ENCODE results near the gene CUEDC2.

Gene CUEDC2

DNA sequence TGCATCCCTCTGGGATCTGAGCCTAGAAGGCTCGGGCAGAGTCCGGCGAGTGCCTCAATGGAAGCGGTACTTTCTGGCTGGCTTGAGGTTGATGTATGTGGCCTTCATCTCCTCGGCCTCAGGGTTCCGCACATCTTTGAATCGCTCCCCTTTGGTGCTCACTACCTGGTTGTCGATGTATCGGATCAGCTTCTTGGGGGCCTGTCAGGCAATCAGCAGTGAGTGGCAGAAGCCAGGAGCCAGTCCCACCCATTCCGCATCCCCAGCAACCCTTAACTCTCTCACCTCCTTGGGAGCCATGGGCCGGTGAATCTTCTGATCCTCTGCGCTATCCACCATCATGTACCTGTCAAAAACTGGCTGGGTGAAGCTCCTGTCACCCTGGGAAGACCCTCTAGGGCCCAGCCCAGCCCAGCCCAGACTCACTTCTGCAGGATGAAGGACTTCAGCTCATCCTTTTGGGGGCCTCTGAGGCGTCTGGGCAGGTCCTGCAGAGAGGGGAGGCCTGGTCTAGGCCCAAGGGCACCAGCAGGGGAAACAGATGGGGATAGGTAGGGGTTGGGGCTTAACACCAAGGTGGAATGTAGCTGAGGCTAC lies 8.9 kb downstream of the CUEDC2 start:
- no peak overlapping the region for H3K4me3 ChIP-seq (ENCODE audit: low read length)
- DNase-seq (ENCODE audit: low read depth) = no peak
- TF ChIP-seq, protein P1, sequence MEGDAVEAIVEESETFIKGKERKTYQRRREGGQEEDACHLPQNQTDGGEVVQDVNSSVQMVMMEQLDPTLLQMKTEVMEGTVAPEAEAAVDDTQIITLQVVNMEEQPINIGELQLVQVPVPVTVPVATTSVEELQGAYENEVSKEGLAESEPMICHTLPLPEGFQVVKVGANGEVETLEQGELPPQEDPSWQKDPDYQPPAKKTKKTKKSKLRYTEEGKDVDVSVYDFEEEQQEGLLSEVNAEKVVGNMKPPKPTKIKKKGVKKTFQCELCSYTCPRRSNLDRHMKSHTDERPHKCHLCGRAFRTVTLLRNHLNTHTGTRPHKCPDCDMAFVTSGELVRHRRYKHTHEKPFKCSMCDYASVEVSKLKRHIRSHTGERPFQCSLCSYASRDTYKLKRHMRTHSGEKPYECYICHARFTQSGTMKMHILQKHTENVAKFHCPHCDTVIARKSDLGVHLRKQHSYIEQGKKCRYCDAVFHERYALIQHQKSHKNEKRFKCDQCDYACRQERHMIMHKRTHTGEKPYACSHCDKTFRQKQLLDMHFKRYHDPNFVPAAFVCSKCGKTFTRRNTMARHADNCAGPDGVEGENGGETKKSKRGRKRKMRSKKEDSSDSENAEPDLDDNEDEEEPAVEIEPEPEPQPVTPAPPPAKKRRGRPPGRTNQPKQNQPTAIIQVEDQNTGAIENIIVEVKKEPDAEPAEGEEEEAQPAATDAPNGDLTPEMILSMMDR (conservative IDR thresholded peaks at IDR 0.05; ENCODE audit: low read length) = no peak

DNA sequence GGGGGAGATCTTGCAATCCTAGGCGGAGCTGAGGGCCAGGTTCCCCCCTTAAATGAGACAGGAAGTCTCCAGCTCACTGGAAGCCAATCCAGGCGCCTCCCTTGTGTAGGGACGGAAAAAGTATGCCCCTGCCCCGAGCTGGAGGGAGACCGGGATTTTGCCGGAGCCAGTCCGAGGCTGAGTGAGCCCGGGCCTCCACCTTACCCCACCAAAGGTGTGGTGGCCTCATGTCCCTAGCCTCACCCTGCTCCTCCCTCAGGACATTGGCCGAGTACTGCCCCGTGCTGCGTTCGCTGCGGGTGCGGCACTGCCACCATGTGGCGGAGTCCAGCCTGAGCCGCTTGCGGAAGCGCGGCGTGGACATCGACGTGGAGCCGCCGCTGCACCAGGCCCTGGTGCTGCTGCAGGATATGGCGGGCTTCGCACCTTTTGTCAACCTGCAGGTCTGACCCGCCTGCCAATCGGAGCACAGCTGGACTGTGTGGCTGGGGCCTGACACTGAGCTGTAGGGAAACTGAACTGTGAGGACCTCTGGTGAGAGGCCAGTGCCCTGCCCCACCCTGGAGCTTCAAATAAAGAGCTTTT lies 9.7 kb downstream of the CUEDC2 start:
- H3K4me3 ChIP-seq (ENCODE audit: low read length) = peak overlapping the region; percentile 89
- DNase-seq (ENCODE audit: low read depth) = peak; percentile 65

DNA sequence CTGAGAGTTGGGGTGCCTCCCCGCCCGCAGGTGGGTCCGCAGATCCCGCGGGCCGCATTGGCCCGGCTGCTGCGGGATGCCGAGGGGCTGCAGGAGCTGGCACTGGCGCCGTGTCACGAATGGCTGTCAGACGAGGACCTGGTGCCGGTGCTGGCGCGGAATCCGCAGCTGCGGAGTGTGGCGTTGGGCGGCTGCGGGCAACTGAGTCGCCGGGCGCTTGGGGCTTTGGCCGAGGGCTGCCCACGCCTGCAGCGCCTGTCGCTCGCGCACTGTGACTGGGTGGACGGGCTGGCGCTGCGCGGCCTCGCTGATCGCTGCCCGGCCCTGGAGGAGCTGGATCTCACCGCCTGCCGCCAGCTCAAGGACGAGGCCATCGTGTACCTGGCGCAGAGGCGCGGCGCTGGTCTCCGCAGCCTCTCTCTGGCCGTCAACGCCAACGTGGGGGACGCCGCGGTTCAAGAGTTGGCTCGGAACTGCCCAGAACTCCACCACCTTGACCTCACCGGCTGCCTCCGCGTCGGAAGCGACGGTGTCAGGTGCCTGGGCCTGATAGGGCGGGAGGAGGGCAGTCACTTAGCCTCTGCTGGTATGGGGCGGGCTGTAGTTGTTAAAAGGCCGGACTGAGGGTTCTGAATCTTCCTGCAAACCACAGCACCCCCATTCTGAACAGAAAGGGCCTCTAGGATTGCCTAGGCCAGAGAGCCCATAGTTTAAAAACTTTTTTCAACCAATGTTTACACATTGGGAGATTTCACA lies 10.4 kb downstream of the CUEDC2 start:
- DNase-seq (ENCODE audit: low read depth) = no peak
- peak overlapping the region; percentile 89 for H3K4me3 ChIP-seq (ENCODE audit: low read length)
- TF ChIP-seq, protein P1 (conservative IDR thresholded peaks at IDR 0.05; ENCODE audit: low read length) = no peak

More for the DNA sequence above, 9.7 kb downstream of the CUEDC2 start:
- TF ChIP-seq, protein P1 (conservative IDR thresholded peaks at IDR 0.05; ENCODE audit: low read length) = peak; percentile 73

DNA sequence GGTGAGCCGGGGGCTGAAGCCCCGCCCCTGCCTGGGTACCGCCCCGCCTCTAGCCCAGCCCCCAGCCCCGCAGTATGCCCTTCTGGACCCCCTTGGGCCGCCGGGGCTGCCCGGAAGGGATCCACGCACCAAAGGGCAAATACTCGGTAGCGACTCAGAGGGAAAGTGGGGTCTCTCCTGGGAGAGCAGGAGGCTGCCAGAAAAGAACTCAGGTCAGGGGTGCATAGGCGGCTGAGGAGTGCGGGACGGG lies 10.9 kb downstream of the CUEDC2 start:
- peak overlapping the region; percentile 89 for H3K4me3 ChIP-seq (ENCODE audit: low read length)
- TF ChIP-seq, protein P1 (conservative IDR thresholded peaks at IDR 0.05; ENCODE audit: low read length) = no peak
- no peak for DNase-seq (ENCODE audit: low read depth)

DNA sequence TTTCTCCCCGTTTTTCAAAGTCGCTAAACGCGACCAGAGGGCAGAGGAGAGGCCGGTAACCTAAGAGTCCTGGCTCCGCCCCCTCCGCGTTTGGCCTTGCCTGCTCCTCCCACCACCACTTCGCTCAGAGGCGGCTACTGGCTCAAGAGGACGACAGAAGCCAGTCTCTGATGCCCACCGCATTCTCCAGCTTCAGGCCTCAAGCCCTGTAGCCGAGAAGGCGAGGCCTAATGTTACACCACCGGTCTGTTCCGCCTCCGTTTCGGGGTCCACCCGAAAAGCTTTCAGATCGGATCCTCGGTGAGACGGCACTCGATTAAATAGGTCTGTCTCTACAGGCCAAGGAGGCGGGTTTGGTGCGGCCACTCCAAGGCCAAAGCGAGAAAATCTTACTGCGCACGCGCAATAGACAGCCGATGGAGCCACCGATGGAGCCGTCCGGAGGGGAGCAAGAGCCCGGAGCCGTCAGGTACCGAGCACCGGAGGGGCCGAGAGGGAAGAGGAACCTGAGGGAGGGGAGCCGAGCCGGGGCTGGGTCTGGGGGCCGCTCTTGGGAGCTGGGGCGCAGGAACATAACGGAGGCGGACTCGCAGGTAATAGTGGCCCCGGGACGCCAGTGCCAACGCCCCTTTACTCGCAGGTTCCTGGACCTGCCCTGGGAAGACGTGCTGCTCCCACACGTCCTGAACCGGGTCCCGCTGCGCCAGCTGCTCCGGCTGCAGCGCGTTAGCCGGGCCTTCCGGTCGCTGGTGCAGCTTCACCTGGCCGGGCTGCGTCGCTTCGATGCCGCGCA lies 11.5 kb downstream of the CUEDC2 start, which contains the start of gene FBXL15:
TSS of gene FBXL15 (plus strand) at position 123 of the 793 bp plus-strand sequence. CDS start at position 417, 294 bp downstream.
- TF ChIP-seq, protein P1 (conservative IDR thresholded peaks at IDR 0.05; ENCODE audit: low read length) = no peak; the same call in 1 of the 2 replicates
- H3K4me3 ChIP-seq (ENCODE audit: low read length) = peak within 1 kb of the TSS; percentile 89
- peak; percentile 96 for DNase-seq (ENCODE audit: low read depth)

DNA sequence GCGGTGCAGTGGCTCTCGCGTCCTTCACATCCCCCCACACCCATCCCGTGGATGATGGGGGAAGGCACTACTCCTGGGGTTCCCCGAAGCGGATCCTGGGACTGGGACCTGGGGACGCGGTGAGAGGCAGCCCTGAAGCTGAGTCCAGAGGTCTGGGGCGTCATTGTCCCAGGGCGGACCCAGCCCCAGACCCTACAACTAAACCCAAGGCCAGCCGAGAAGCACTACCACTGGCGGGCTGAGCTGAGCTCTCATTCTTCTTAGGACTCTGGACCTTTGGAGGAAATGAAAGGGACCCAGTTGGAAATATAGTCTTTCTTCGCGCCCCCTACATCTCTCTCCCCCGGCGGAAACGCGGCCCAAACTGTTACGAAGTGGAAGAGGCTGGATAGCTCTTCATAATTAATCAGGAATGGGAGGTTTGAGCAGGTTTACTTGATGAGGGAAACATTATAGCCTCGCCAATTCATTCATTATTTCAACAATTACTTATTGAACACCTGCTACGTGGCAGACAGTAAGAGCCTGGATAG lies 12.1 kb downstream of the CUEDC2 start:
- DNase-seq (ENCODE audit: low read depth) = no peak
- H3K4me3 ChIP-seq (ENCODE audit: low read length) = peak overlapping the region; percentile 89
- TF ChIP-seq, protein P1 (conservative IDR thresholded peaks at IDR 0.05; ENCODE audit: low read length) = no peak
